Measurements from ENCODE around the gene NRL. TPM values are rescaled to one million over a fixed set of nuclear protein-coding genes. Genes with fewer than 3 reads are reported as not detected.
A peak's percentile ranks its signal among the peaks of the same experiment; 100 is the strongest.

NRL gene
- total RNA-seq, 1 experiment from 2014 or later: 2.5 TPM

DNA sequence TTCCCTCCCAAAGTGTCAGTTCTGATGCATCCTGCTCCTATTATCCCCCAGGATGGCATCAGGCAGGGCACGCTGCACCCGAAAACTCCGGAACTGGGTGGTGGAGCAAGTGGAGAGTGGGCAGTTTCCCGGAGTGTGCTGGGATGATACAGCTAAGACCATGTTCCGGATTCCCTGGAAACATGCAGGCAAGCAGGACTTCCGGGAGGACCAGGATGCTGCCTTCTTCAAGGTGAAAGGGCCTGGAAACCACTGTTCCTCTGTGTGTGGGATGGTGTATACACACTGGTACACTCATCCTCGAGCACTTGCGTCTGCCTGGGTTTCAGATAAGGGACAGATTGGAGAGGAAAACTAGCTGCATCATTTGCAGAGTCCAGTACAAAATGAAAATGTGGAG is 47.3 kb upstream of the NRL start:
- peaks cover 16 to 63% (median 49%) of the 10 kb centered on the region in 3 experiments for H3K36me3 Mint-ChIP-seq (ENCODE audit: insufficient read depth in 1 of 3, low read depth in 3 of 3)
- Histone ChIP-seq H3K4me1 (ENCODE audit: insufficient read depth, low read length) (no peaks in the 10 kb centered on the region), H3K23ac (ENCODE audit: insufficient read length, low read depth, low read length) (no peak overlapping the region), H3T11ph (ENCODE audit: low read length) (no peak overlapping the region), H2BK120ac (ENCODE audit: low read depth, low read length, poor library complexity, severe bottlenecking) (no peak overlapping the region), H3K79me2 (ENCODE audit: insufficient read depth, low read length) (no peaks in the 10 kb centered on the region), H3K56ac (ENCODE audit: insufficient read length, low read depth, low read length) (no peak overlapping the region), H4K91ac (ENCODE audit: insufficient read length, low read depth, low read length) (no peak overlapping the region), H2BK20ac (ENCODE audit: low read depth, low read length, poor library complexity, severe bottlenecking) (no peak overlapping the region), H2AK5ac (ENCODE audit: insufficient read length, low read length) (no peak overlapping the region), H2AFZ (ENCODE audit: low read length) (no peak overlapping the region), H2BK12ac (ENCODE audit: insufficient read length, low read depth, low read length) (no peak overlapping the region), H3K9ac (ENCODE audit: extremely low read depth, insufficient read length, low read length) (no peak overlapping the region), H3K18ac (ENCODE audit: insufficient read length, low read depth, low read length) (no peak overlapping the region), H4K8ac (replicated peaks; ENCODE audit: insufficient read length, low read depth, low read length) (no peak overlapping the region), H3K27ac (ENCODE audit: insufficient read length, low read depth, low read length) (no peak overlapping the region), H4K20me1 (ENCODE audit: control insufficient read depth, insufficient read depth, insufficient read length) (no peaks in the 10 kb centered on the region), H3K23me2 (ENCODE audit: insufficient read length, low read depth, low read length, poor library complexity, severe bottlenecking) (no peaks in the 10 kb centered on the region), H2BK15ac (ENCODE audit: low read depth, low read length) (no peak overlapping the region), H3K4ac (ENCODE audit: low read depth, low read length) (no peak overlapping the region), H3K27me3 (ENCODE audit: insufficient read depth, low read length) (no peaks in the 10 kb centered on the region), H2BK5ac (ENCODE audit: insufficient read length, low read length) (no peak overlapping the region), H4K5ac (ENCODE audit: insufficient read length, low read depth, low read length) (no peak overlapping the region), H3K14ac (ENCODE audit: insufficient read depth, low read length) (no peak overlapping the region), H3K79me1 (ENCODE audit: insufficient read depth, low read depth, low read length, poor library complexity, severe bottlenecking) (no peaks in the 10 kb centered on the region), H3K9me3 (ENCODE audit: control insufficient read depth, low read depth, low read length) (no peaks in the 10 kb centered on the region), H3K4me2 (ENCODE audit: insufficient read depth, insufficient read length, low read length) (no peak overlapping the region)
- H3K4me3 Mint-ChIP-seq: peak overlapping the region; percentile 61 to 80; a peak in 4 of 5 replicates
- TF ChIP-seq, protein P1, sequence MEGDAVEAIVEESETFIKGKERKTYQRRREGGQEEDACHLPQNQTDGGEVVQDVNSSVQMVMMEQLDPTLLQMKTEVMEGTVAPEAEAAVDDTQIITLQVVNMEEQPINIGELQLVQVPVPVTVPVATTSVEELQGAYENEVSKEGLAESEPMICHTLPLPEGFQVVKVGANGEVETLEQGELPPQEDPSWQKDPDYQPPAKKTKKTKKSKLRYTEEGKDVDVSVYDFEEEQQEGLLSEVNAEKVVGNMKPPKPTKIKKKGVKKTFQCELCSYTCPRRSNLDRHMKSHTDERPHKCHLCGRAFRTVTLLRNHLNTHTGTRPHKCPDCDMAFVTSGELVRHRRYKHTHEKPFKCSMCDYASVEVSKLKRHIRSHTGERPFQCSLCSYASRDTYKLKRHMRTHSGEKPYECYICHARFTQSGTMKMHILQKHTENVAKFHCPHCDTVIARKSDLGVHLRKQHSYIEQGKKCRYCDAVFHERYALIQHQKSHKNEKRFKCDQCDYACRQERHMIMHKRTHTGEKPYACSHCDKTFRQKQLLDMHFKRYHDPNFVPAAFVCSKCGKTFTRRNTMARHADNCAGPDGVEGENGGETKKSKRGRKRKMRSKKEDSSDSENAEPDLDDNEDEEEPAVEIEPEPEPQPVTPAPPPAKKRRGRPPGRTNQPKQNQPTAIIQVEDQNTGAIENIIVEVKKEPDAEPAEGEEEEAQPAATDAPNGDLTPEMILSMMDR (conservative IDR thresholded peaks at IDR 0.05): no peak
- H3K27me3 Mint-ChIP-seq (ENCODE audit: low read depth): no peaks in the 10 kb centered on the region; the same call in 1 of the 2 replicates
- peaks cover 11 to 13% of the 10 kb centered on the region in 2 experiments for H3K4me1 Mint-ChIP-seq
- no peaks in the 10 kb centered on the region for H3K9me3 Mint-ChIP-seq
- peak overlapping the region; percentile 33 to 86 (median 57); a peak in 4 of 7 replicates for H3K27ac Mint-ChIP-seq
- WGBS (ENCODE audit: extremely low coverage, insufficient read length, low lambda C conversion rate): no CpG with 5 or more reads among the region's 8 CpGs
- no peak for DNase-seq

Measured in H9 (cell line).